GM21576 (cell line): Measurements from ENCODE around the gene PPWD1.

ENCODE experiments used
- ATAC-seq: cut with Tn5 transposase; IDR thresholded peaks from one replicate; pipeline ENCODE4 v1.9.1; 2021; ENCODE audit warnings: mild to moderate bottlenecking, moderate library complexity; ENCODE audit not compliant: unreplicated experiment

The PPWD1 gene

DNA sequence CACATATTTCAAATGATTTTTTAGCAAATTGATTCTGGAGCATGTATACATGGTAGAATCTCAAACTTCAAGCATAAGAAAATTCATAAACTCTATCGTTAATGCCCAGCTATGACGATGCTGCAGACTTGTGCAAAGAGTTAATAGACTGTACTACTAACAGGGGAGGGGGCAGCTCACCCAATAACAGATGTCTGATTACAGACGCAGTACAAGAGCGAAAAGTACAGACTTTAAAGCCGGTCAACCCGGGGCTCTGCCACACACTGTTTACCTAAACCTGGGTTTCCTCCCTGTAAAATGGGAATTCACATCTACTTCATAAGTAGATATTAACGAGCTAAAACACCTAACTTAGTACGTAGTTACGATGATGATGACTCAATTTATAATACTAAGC, 60.4 kb downstream of the PPWD1 start:
- ATAC-seq = no peak

DNA sequence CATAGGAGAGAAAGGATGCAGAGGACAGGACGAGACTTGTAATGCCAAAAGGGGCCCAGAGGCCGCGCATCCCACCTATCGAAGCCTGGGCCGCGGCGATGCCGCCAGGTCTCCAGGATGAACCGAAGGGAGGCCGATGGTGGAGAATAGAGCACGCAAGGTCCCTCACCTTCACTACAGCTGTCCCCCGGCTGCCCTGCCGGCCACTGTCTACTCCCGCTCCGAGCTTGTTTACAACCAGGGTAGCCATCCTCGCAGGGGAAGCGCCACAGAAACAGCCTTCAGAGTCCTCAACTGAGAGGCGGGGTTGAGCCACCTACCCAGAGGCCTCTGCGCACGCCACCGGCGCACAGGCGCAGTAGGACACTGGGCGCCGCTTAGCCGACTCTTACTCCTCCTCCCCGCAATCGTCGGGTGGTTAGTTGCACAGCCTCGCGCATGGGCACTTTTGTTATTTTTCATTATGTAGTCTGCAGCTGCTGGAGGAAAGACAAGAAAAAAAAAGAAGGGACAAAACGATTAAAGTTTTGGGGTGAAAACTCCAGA, 61.0 kb downstream of the PPWD1 start, which contains the start of gene TRIM23:
Gene TRIM23, minus strand, starts transcription at position 309 of the 546 bp plus-strand sequence. Its CDS starts 59 bp downstream, at position 250.
- peak; percentile 91 for ATAC-seq

DNA sequence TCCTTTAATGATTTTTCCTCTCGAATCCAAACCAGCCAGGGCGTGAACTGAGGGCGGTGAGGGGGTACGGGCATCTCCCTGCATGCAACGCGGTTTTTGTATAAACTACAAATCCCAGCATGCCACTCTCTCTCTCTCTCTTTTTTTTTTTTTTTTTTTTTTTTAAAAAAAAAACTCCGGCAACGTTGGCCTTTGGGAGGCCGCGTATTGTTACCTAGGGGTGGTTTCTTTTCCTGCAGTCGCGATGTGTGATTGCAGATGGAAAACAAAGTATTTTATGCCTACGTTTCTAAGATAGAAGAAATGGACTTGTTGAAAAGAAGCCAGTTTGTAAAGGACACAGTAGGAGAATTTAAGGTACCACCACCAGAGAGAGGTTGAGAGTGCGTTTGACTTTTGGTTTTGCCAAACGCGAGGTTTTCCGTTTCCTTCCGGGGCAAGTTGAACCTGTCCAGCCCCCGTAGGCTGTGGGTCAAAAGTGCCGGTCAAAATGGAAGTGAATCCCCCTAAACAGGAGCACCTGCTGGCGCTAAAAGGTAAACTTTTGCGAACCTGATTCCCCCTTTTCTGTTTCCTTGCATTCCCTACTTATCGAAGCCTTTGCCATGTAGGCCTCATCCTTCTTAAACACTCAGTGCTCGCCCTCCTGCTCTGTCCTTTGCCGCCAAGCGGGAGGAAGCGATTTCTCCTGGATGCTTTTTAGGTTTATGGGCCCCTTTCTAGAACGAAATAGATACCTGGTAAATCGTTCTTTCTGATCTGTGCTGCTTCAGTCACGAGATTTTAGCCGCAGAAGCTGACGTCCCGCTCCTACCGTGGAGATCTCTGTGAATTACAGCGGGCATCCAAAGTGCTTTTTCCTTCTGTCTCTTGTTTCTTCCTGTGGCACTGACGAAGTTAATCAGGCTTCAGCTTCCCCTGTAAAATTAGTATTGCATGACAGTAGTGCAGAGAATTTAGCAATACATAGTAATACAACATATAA, 61.8 kb downstream of the PPWD1 start, which contains the start of the genes SHLD3 and TRAPPC13:
Gene SHLD3, plus strand, starts transcription at position 457 of the 985 bp plus-strand sequence. CDS start 4,561 bp downstream, outside the sequence.
Gene TRAPPC13, plus strand, starts transcription at position 457 of the 985 bp plus-strand sequence. Its CDS starts 34 bp downstream, at position 491.
- peak; percentile 74 for ATAC-seq

DNA sequence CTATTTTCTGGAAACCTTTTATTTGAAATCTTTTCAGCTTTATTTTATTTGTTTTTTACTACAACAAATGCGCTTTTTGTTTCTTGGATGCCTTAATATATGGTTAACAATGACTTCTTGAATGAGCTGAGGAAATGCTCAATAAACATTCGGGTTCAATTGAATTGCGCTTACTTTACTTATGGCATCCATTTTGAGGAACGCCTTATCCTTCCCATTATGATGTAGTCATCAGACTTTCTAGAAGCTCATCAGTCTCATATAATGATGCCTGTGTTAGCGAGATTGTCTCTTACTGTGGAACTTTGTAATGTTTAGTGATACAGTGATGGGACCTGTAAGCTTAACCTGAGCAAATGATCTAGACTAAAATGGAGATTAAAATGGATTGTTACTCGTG, 62.6 kb downstream of the PPWD1 start:
- no peak for ATAC-seq

DNA sequence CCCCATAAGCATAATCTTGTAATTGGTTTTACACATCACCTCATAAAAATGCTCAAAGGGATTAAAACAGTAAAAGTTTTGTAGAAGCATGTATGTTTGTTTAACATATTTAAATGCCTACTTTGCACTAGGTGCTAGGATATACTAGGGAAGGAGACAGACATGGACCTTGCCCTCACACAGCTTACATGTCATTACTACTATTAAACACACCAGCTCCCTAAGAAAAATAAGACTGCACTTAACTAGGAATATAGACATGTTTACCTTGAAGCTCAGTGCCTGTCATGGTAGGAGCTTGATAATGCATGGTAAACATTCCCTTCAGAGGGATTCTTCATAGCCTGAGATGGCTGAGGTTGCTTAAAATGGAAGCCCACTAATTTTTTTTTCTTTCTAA, 67.9 kb downstream of the PPWD1 start:
- ATAC-seq = no peak
